ENCODE results near the gene RAPSN.
A peak's percentile ranks its signal among the peaks of the same experiment; 100 is the strongest.
"Not testable (repeated sequence)": the region's sequence is repeated elsewhere in the genome, so short reads cannot be mapped to it uniquely, and the experiment has no call there.

The RAPSN gene

GRCh38 chr11:47466201-47466600 is 17.3 kb upstream of the RAPSN start:
- TF ChIP-seq CTCF (conservative IDR thresholded peaks at IDR 0.05), result no peak
- no peak overlapping the region for H3K27ac ChIP-seq

- TF ChIP-seq CTCF (conservative IDR thresholded peaks at IDR 0.05), result no peak
- no peak overlapping the region for H3K27ac ChIP-seq
Measured at GRCh38 chr11:47464483-47464882, 15.5 kb upstream of the RAPSN start.

GRCh38 chr11:47461876-47462275 is 12.9 kb upstream of the RAPSN start:
- no peak for TF ChIP-seq CTCF (conservative IDR thresholded peaks at IDR 0.05)
- no peak overlapping the region for H3K27ac ChIP-seq

GRCh38 chr11:47460571-47461235 is 11.8 kb upstream of the RAPSN start:
- TF ChIP-seq CTCF (conservative IDR thresholded peaks at IDR 0.05), result no peak
- H3K27ac ChIP-seq, result no peak overlapping the region

DNA sequence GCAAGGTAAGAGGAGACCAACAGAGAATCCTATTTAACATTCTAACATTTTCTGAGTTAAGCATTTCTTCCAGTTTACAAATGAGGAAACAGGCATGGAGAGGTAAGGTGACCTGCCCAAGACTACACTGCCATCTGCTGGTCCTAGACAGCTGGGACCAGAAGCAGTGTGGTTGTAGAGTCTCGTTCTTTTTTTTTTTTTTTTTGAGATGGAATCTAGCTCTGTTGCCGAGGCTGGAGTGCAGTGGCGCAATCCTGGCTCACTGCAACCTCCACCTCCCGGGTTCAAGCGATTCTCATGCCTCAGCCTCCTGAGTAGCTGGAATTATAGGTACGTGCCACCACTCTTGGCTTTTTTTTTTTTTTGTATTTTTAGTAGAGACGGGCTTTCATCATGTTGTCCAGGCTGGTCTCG is 5.3 kb upstream of the RAPSN start:
- TF ChIP-seq CTCF (conservative IDR thresholded peaks at IDR 0.05), result peak; percentile 81

DNA sequence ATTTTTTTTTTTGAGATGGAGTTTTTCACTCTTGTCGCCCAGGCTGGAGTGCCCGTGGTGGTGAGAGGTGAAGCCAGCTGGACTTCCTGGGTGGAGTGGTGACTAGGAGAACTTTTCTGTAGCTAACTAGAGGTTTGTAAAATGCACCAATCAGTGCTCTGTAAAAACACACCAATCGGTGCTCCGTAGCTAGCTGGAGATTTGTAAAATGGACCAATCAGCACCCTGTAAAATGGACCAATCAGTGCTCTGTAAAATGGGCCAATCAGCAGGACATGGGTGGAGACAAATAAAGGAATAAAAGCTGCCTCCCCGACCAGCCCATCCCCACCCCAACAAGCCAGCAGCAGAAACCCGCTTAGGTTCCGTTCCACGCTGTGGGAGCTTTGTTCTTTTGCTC is 4.4 kb upstream of the RAPSN start:
- H3K27ac ChIP-seq, result no peak overlapping the region
- no peak for TF ChIP-seq CTCF (conservative IDR thresholded peaks at IDR 0.05)

More for the DNA sequence above, 5.3 kb upstream of the RAPSN start:
- not testable (repeated sequence) for H3K27ac ChIP-seq

GRCh38 chr11:47451990-47452389 is 3.1 kb upstream of the RAPSN start:
- H3K27ac ChIP-seq, result no peak overlapping the region
- TF ChIP-seq CTCF (conservative IDR thresholded peaks at IDR 0.05), result no peak

Data from VCaP (cell line).